ENCODE data around the gene DOCK3.
"Not testable (repeated sequence)": the region's sequence is repeated elsewhere in the genome, so short reads cannot be mapped to it uniquely, and the experiment has no call there.

Gene DOCK3

DNA sequence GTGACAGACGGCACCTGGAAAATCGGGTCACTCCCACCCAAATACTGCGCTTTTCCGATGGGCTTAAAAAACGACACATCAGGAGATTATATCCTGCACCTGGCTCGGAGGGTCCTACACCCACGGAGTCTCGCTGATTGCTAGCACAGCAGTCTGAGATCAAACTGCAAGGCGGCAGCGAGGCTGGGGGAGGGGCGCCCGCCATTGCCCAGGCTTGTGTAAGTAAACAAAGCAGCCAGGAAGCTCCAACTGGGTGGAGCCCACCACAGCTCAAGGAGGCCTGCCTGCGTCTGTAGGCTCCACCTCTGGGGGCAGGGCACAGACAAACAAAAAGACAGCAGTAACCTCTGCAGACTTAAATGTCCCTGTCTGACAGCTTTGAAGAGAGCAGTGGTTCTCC, 524.6 kb downstream of the DOCK3 start:
- not testable (repeated sequence) for DNase-seq (ENCODE audit: low read depth in 2 of 2)

GRCh38 chr3:51216291-51216690, 541.6 kb downstream of the DOCK3 start:
- no peak for DNase-seq (ENCODE audit: low read depth in 2 of 2)

DNA sequence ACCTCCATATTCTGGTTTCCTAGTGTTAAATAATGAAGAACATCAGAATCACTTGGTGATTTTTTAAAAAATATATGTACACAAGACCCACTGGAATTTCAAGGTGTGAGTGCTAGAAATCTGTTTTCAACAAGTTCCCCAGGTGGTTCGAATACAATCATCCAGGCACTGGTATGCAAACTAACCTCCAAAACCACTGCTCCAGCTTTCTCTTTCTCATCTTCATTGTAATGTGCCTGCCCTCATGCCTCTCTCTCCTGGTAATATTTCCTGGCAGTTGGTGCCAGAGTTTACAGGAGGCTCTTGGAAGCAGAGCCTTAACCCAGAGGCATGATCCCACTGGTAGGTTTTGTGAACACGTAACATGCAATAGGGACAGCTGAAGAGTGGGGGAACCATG, 547.2 kb downstream of the DOCK3 start:
- DNase-seq (ENCODE audit: low read depth in 2 of 2), result no peak

DNA sequence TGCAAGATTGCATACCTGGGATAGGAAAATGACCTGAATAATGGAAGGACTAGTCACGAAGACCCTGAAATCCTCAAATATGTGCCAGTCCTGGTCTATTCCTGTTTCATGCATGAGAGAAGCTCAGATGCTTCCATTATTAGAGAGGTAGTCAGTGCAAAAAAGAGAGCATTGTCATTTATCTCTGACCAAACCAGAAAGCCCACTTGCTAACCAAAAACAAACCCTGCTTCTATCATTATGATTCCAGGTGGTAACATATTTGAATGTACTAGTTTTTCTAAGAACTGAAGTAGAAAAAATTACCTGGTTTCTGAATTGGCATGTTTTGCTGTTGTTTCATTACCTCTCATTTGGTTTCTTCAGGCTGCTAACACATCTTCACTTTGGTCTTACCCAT, 549.6 kb downstream of the DOCK3 start:
- DNase-seq (ENCODE audit: low read depth in 2 of 2), result no peak

DNA sequence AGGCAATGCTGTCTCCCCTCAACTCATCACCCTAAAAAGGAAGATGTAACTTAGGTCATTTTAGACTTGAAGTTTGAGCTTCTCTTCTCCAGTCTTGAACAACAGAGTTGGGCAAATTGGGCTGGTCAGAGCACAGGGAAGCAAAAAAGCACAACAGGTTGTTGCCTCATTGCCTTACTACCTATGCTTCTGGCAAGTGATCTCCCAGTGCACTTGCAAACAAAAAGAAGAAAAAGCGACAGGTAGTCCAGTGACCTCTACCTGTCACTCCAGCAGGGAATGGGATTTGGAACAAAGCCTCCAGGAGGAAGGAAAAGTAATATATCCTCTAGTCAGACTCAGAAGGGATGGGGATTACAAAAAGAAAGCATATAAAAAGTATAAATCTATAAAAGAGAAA, 550.1 kb downstream of the DOCK3 start:
- no peak for DNase-seq (ENCODE audit: low read depth in 2 of 2)

- DNase-seq (ENCODE audit: low read depth in 2 of 2), result no peak
These were observed 568.2 kb downstream of the DOCK3 start for GRCh38 chr3:51242939-51243338.

GRCh38 chr3:51243924-51244323, 569.2 kb downstream of the DOCK3 start:
- DNase-seq (ENCODE audit: low read depth in 2 of 2), result no peak

DNA sequence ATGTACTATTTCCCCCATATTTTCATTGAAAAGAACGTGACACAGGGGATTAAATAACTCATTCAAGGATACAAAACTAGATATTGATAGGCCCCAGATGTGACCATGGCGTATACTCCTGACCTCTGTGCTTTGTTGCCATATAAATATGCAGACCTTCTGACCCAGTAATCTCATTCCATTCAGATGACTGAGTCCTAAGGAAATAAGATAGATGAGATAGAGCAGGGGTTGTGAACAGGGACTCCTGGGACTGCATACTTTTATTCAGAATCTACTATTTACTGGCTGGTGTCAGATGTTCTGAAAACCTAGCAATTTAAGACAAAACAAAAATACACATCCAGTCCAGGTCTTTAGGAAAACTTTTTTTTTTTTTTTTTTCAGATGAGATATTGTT, 571.1 kb downstream of the DOCK3 start:
- no peak for DNase-seq (ENCODE audit: low read depth in 2 of 2)

GRCh38 chr3:51257870-51258269, 583.1 kb downstream of the DOCK3 start:
- DNase-seq (ENCODE audit: low read depth in 2 of 2), result no peak

DNA sequence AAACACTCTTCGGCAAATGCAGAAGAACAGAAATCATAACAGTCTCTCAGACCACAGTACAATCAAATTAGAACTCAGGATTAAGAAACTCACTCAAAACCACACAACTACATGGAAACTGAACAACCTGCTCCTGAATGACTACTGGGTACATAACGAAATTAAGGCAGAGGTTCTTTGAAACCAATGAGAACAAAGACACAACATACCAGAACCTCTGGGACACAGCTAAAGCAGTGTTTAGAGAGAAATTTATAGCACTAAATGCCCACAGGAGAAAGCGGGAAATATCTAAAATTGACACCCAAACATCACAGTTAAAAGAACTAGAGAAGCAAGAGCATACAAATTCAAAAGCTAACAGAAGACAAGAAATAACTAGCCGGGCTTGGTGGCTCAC, 589.4 kb downstream of the DOCK3 start:
- not testable (repeated sequence) for DNase-seq (ENCODE audit: low read depth in 2 of 2)

GRCh38 chr3:51268132-51268531, 593.4 kb downstream of the DOCK3 start:
- no peak for DNase-seq (ENCODE audit: low read depth in 2 of 2)

DNA sequence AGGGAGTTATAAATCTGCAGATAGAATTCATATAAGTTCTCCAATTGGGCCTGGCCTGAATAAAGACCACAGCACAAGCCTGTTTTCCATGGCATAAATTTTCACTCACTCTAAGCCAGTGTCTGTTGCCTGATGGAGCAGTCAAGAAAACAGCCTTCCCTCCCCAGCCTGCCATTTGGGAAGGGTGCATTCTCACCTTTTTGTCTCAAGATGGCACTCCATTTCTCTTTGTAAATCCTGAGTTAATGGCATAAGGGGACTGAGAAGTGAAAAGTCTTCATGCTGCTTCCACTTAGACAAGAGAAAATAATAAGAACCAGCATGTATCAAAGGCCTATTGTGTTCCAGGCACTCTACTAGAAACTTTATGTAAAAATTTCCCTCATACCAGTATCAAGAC, 594.7 kb downstream of the DOCK3 start:
- DNase-seq (ENCODE audit: low read depth in 2 of 2), result no peak

DNA sequence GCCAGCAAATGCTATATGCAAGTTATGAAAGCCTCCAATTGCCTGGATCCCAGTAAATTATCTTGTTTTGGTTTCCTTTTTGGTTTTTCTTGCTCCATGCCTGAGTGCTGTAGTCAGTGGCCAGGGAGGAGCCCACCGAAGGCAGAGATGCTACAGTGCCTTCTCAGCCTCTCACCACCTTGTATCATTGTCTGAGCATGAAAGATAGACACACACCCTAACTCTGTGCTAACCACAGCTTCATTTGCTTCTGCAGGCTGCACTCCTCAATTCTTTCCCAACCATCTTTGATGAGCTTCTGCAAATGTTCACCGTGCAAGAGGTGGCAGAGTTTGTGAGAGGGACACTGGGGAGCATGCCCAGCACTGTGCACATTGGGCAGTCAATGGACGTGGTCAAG, 595.8 kb downstream of the DOCK3 start:
- DNase-seq (ENCODE audit: low read depth in 2 of 2), result no peak

- no peak for DNase-seq (ENCODE audit: low read depth in 2 of 2)
These were observed 596.4 kb downstream of the DOCK3 start for GRCh38 chr3:51271172-51271571.

DNA sequence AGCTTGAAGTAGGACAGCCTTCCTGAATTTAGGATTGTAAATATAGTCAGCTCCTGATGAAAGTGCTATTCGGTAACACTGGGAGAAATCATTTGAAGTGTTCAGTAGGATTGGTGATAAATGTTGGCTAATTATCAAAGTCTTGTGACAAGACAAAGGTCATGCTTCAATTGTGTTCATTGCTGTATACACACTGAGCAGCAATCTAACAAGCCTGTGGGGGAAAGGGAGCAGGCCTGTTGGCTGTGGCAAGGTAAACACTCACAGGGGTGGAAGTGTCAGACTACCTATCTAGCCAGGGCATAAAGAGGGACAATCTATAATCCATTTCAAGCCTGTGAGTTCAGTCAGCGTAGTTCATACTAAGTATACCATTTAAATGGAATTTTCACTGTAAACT, 599.3 kb downstream of the DOCK3 start:
- DNase-seq (ENCODE audit: low read depth in 2 of 2), result no peak

- no peak for DNase-seq (ENCODE audit: low read depth in 2 of 2)
These were observed 600.5 kb downstream of the DOCK3 start for GRCh38 chr3:51275111-51275805.

DNA sequence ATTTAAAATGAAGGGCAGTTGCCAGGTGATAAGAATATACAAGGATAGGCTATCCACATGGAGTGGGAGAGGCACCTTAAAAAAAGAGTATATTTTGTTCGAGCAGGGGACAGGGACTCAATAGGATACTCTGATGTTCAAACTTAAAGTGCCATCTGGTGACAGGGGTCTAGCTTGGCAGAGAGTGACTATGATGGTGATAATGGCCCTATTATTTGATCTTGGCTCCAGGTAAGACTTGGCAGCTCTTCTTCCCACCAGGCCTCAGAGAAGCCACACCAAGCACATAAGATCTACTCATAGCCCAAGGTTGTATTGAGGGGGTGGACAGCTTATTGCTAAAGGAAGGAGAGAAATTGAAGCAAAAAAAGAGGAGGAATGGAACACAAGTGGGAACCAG, 601.3 kb downstream of the DOCK3 start:
- DNase-seq (ENCODE audit: low read depth in 2 of 2), result no peak

DNA sequence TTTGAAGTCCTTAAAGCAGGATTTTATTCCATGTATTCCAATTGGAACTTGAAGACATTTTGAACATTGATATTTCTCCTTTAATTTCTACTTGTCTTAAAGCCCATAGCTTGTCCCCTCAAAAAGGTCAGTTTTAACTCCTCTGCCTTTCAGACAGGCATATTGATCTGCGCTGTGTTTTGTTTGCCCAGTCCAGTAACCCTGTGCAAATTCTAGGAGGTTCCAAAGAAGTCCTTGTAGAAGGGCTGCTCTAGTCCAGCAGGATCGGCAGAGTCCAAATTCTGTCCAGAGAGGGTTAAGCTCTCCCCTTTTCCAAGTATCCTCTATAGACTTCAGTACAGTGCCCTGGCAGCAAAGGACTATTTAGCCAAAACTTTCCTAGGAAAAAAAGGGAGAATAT, 604.7 kb downstream of the DOCK3 start:
- no peak for DNase-seq (ENCODE audit: low read depth in 2 of 2)

DNA sequence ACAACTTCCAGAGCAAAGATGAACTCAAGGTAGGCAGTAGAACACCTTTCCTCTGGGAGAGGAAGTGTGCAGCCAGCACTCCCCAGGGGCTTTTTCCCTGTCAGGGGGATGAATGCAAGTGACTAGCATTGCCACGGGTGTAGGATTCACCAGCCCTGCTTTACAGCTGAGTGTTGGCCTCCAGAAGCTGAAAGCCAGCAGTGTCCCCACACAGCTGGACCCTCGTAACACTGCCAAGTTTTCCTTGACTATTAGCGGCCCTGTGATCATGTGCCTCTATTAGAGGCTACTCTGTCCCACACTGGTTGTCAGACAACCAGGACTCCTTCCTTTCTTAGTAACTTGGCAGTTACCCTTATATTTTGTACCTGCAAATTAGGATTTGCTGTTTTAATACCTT, 605.4 kb downstream of the DOCK3 start:
- no peak for DNase-seq (ENCODE audit: low read depth in 2 of 2)

GRCh38 chr3:51282931-51283330, 608.2 kb downstream of the DOCK3 start:
- DNase-seq (ENCODE audit: low read depth in 2 of 2), result no peak

DNA sequence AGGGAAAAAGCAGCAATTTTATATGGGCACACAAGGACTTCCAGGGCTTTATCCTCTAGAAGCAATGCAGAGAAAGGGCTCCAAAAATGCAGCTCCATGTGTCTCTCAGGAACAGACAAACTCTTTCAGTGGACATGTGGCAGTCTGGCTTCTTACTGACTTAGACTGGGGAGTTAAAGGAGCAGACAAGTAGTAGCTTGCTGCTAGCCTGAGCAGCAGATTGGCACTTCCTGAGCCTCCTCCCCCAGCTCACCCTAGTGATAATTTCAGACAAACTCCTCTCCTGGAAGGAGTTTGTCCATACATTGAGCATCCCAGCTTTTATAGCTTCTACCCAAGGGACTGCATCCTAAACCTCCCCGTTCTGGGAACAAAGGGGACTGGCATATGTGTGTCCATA, 608.7 kb downstream of the DOCK3 start:
- no peak for DNase-seq (ENCODE audit: low read depth in 2 of 2)

DNA sequence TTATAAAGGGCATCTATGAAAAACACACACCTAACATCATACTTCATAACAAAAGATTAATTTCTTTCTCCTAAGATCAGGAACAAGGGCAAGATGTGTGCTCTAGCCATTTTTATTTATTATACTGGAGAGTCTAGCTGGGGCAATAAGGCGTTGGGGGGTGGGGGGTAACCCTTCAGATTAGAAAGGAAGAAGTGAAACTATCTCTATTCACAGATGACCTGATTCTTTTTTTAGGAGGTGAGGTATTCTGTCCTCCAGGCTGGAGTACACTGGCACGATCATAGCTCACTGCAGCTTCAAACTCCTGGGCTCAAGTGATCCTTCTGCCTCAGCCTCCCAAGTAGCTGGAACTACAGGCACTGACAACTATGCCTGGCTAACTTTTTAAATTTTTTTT, 620.9 kb downstream of the DOCK3 start:
- DNase-seq (ENCODE audit: low read depth in 2 of 2), result no peak

- no peak for DNase-seq (ENCODE audit: low read depth in 2 of 2)
These were observed 622.6 kb downstream of the DOCK3 start for GRCh38 chr3:51297333-51297732.

DNA sequence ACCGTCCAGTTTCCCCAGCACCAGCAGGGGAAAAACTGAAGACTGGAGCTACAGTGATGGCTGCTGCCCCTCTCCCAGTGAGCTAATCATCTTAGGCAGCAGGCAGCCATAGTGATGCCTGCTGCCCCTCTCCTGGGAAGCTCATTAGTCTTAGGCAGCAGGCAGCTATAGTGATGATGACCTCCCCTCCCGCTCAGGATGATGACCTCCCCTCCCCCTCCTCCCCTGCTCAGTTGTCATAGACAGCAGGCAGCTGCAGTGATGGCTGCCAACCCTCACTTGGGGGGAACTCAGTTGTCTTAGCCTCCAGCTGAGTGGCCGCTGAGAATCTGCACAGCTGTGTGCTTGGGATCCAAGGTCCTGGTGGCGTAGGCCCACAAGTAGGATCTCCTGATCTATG, 629.5 kb downstream of the DOCK3 start:
- no peak for DNase-seq (ENCODE audit: low read depth in 2 of 2)
